H7 (cell line): ENCODE results near the gene CHRNA4. TPM values are rescaled to one million over a fixed set of nuclear protein-coding genes. Genes with fewer than 3 reads are reported as not detected.

Experiments
- DNase-seq: peaks from one replicate; pipeline ENCODE4 v3.0.0; 2012
- H3K27me3 ChIP-seq: 2 replicates; pipeline ENCODE4 v1.6.0; 2011; ENCODE audit warnings: mild to moderate bottlenecking, low read length; ENCODE audit not compliant: control insufficient read depth, insufficient read depth
- H3K36me3 ChIP-seq: replicated peaks from 2 replicates; pipeline ENCODE4 v1.5.1; 2011; ENCODE audit warnings: low read length; ENCODE audit not compliant: control insufficient read depth, insufficient read depth
- H3K4me3 ChIP-seq: 2 replicates; pipeline ENCODE4 v1.5.1; 2011; ENCODE audit warnings: low read depth, mild to moderate bottlenecking, control low read depth, low read length, moderate library complexity; ENCODE audit not compliant: insufficient read depth
- total RNA-seq: library from RNA; depleted of rRNA; stranded (reverse); fragments of >200 nt; shearing (Covaris generic); gene quantifications from 2 replicates; pipeline ENCODE4 v1.2.3, GENCODE V29; 2014

CHRNA4 gene
- total RNA-seq, 1 experiment from 2014 or later, result 2.0 TPM

- no peak overlapping the region for H3K4me3 ChIP-seq
- no peaks in the 10 kb centered on the region for H3K36me3 ChIP-seq
- DNase-seq, result no peak
- no peaks in the 10 kb centered on the region for H3K27me3 ChIP-seq
These were observed 15.4 kb upstream of the CHRNA4 start for GRCh38 chr20:63376283-63377250.

DNA sequence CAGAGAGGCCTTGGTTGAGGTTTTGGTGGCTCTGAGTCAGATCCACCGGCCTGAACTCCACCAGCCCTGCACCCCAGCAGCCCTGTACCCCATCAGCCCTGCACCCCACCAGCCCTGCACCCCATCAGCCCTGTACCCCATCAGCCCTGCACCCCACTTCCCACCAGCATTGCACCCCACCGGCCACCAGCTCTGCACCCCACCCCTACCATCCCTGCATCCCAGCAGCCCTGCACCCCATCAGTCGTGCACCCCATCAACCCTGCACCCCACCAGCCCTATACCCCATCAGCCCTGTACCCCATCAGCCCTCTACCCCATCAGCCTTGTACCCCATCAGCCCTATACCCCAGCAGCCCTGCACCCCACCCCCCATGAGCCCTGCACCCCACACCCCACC is 14.3 kb upstream of the CHRNA4 start:
- Histone ChIP-seq H3K4me3 (no peak overlapping the region), H3K27me3 (no peaks in the 10 kb centered on the region), H3K36me3 (no peaks in the 10 kb centered on the region)
- no peak for DNase-seq

DNA sequence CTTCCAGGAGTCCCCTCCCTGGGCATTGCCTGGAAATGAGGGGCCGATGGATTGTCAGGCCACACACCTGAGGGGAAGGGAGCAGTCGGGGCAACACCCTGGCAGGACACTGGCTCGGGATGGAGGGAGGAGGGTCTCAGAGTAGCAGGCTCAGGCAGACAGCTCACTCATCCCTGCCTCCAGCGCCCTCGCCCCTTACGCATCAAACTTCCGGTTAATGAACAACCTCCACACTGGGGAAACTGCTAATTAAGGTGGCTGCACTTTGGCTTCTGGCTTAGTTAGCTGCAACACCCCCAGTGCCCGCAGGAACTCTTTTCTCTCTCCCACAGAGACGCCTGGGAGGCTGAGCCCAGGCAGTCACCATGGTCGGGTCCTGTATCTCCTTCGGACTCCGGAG is 13.4 kb upstream of the CHRNA4 start:
- Histone ChIP-seq H3K4me3 (no peak overlapping the region), H3K36me3 (no peaks in the 10 kb centered on the region), H3K27me3 (no peaks in the 10 kb centered on the region)
- DNase-seq, result no peak

DNA sequence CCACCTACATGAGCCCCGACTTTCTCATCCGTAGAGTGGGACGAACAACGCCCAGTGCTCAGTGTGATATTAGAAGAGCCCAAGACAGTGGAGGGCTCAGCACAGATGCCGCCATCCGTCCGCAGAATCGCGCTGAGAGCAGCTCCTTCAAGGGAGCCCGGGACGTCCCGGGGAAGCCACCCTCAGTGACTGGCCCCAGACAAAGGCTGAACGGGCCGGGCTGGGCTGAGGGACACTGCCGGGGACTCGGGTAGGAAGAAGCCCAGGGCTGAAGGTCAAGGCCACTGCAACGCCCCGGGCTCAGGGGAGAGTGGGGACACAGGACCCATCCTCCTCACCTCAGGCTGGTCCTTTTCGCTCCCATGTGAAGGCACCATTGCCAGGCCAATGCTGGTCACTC is 12.8 kb upstream of the CHRNA4 start:
- Histone ChIP-seq H3K36me3 (no peaks in the 10 kb centered on the region), H3K27me3 (no peaks in the 10 kb centered on the region), H3K4me3 (no peak overlapping the region)
- DNase-seq, result no peak

GRCh38 chr20:63372971-63373885 is 12.1 kb upstream of the CHRNA4 start:
- Histone ChIP-seq H3K4me3 (no peak overlapping the region), H3K27me3 (no peaks in the 10 kb centered on the region), H3K36me3 (no peaks in the 10 kb centered on the region)
- no peak for DNase-seq

GRCh38 chr20:63371291-63371865 is 10.2 kb upstream of the CHRNA4 start:
- no peaks in the 10 kb centered on the region for H3K27me3 ChIP-seq
- H3K4me3 ChIP-seq, result no peak overlapping the region
- no peak for DNase-seq
- no peaks in the 10 kb centered on the region for H3K36me3 ChIP-seq

GRCh38 chr20:63370618-63371187 is 9.6 kb upstream of the CHRNA4 start:
- H3K36me3 ChIP-seq, result no peaks in the 10 kb centered on the region
- no peaks in the 10 kb centered on the region for H3K27me3 ChIP-seq
- no peak for DNase-seq
- no peak overlapping the region for H3K4me3 ChIP-seq

GRCh38 chr20:63369724-63370617 is 8.8 kb upstream of the CHRNA4 start:
- peak; percentile 83 for DNase-seq
- H3K36me3 ChIP-seq, result no peaks in the 10 kb centered on the region
- no peaks in the 10 kb centered on the region for H3K27me3 ChIP-seq
- no peak overlapping the region for H3K4me3 ChIP-seq

DNA sequence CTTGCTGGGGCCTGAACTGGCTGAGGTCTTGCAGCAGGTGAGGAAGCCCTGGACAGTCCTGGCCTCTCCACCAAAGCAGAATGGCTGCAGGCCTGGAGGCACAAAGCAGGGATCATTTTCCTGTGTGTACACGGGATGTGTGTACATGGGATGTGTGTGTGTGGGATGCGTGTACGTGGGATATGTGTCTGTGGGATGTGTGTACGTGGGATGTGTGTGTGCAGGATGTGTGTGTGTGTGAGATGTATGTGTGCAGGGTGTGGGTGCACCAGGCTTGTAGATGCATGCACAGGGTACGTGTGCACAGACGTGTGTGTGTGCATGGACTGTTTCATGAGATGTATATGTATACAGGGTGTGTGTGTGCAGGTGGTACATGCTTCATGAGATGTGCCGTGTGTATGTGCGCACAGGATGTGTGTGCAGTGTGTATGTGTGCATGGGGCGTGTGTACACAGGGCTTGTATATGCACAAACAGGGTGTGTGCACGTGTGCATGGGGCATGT is 7.9 kb upstream of the CHRNA4 start:
- no peak for DNase-seq
- H3K36me3 ChIP-seq, result no peaks in the 10 kb centered on the region
- no peak overlapping the region for H3K4me3 ChIP-seq
- no peaks in the 10 kb centered on the region for H3K27me3 ChIP-seq

- no peak overlapping the region for H3K4me3 ChIP-seq
- no peaks in the 10 kb centered on the region for H3K36me3 ChIP-seq
- no peak for DNase-seq
- no peaks in the 10 kb centered on the region for H3K27me3 ChIP-seq
These were observed 7.0 kb upstream of the CHRNA4 start for GRCh38 chr20:63368151-63368550.

- DNase-seq, result no peak
- no peaks in the 10 kb centered on the region for H3K36me3 ChIP-seq
- no peak overlapping the region for H3K4me3 ChIP-seq
- no peaks in the 10 kb centered on the region for H3K27me3 ChIP-seq
These were observed 6.4 kb upstream of the CHRNA4 start for GRCh38 chr20:63367446-63368055.

DNA sequence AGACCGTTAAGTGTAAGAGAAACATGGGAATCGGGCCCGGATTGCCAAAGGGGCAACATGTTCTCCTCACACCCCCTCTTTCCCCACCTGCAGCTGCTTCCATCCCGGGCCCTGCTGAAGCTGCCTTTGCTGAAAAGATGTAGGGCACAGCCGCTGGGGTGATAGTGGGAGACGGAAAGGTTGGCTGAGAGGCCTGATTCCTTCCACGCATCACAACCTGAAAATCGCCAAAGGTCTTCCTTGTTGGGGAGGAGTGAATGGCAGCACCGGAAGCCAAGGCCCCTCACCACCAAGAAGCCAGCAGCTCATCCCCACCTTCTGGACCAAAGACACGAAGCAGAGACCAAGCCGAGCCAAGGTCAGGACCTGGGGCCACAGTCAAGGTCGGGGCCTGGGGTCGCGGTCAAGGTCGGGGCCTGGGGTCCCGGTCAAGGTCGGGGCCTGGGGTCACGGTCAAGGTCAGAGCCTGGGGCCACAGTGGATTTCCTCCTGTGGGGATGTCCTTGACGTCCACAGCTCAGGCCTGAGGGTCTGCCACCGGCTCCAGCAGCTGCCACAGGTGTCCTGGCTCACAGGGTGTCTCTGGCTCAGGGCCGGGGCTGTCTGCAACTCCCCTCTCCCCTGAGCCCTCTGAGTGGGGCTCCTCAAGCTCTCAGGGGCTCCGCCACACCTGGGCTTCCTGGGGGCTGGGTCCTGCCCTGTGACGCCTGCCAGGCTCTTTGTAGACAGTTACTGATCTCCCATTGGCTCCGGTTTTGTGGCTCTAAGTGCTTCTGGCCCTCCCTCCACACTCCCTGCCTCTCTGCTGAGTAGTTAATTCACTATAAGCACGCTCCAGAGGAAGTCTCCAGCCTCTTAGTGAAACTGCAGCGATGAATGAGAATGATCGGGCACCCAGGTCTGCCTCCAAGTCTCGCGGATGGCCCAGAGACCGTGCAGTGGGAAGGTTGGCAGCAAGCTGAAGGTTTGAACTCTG is 5.5 kb upstream of the CHRNA4 start:
- H3K27me3 ChIP-seq, result 0 out of 2 replicates have a peak, but pooled peaks cover 1% of the 10 kb centered on the region
- no peaks in the 10 kb centered on the region for H3K36me3 ChIP-seq
- no peak for DNase-seq
- H3K4me3 ChIP-seq, result no peak overlapping the region
